ENCODE data around the gene LRRTM3. TPM values are rescaled to one million over a fixed set of nuclear protein-coding genes. Genes with fewer than 3 reads are reported as not detected.

Gene LRRTM3
- total and polyA plus RNA-seq, 2 experiments from 2014 or later = not detected

DNA sequence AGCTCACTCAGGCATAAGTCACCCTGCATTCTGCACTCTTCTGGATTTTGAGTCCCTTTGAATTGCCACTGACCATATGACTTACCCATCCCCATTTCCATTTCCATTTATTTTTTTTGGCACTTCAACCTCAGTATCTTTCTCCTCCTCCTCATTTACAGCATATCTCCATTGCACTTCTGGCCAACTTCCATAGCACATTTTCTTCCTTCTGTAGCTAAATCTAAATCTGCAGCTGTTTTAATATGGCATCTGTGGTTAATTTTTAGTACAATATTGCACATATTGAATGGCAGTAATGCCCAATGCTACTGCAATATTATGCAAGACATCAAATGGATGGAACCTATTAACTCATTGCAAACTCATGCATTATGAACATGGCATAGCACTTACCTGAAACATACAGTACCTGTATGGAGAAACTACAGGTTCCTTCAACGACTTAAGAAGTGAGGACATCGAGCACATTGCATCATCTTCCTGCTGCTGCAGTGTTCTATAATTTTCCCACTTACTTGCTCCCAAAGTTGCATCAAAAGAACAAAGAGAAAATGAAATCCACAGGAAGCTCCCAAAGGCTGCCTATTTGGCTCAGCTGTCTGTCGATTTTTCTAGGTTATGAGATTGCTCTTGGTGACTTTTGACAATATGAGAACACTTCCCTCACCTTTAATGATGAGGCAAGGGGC lies 55.7 kb downstream of the LRRTM3 start:
- Histone ChIP-seq H3K4me2 (ENCODE audit: unreplicated experiment) (no peak overlapping the region), H3K27me3 (replicated peaks; ENCODE audit: insufficient read depth) (no peaks in the 10 kb centered on the region), H2AFZ (no peak overlapping the region), H4K20me1 (ENCODE audit: insufficient read depth) (no peaks in the 10 kb centered on the region), H3K9ac (no peak overlapping the region), H3F3A (ENCODE audit: insufficient read depth) (no peaks in the 10 kb centered on the region), H3K9me2 (ENCODE audit: insufficient read depth) (no peaks in the 10 kb centered on the region), H3K27ac (no peak overlapping the region), H3K79me2 (ENCODE audit: insufficient read depth) (no peaks in the 10 kb centered on the region), H3K36me3 (ENCODE audit: low read depth) (no peaks in the 10 kb centered on the region), H3K9me3 (ENCODE audit: low read depth) (no peaks in the 10 kb centered on the region), H3K4me1 (ENCODE audit: insufficient read depth) (no peaks in the 10 kb centered on the region), H3K4me3 (no peak overlapping the region)
- WGBS, 2 experiments (ENCODE audit: low coverage in 1 of 2, low lambda C conversion rate in 2 of 2, missing lambda C conversion rate in 2 of 2) = 4 to 6% methylated on average over 3 of the region's 3 CpGs
- DNase-seq = no peak
- TF ChIP-seq EZH2phosphoT487 (IDR thresholded peaks at IDR 0.05; ENCODE audit: insufficient read depth, low read depth) (no peak), EZH2 (IDR thresholded peaks at IDR 0.05; ENCODE audit: insufficient read depth, poor library complexity, severe bottlenecking) (no peak)
- in situ Hi-C loops (cut with MboI) = no loop called here

GRCh38 chr10:66982053-66982420 lies 56.2 kb downstream of the LRRTM3 start:
- DNase-seq = no peak
- Histone ChIP-seq H3K27ac (no peak overlapping the region), H3K9me2 (ENCODE audit: insufficient read depth) (no peaks in the 10 kb centered on the region), H3F3A (ENCODE audit: insufficient read depth) (no peaks in the 10 kb centered on the region), H3K79me2 (ENCODE audit: insufficient read depth) (no peaks in the 10 kb centered on the region), H4K20me1 (ENCODE audit: insufficient read depth) (no peaks in the 10 kb centered on the region), H3K4me2 (ENCODE audit: unreplicated experiment) (no peak overlapping the region), H3K4me1 (ENCODE audit: insufficient read depth) (no peaks in the 10 kb centered on the region), H3K9ac (no peak overlapping the region), H2AFZ (no peak overlapping the region), H3K4me3 (no peak overlapping the region), H3K9me3 (ENCODE audit: low read depth) (no peaks in the 10 kb centered on the region), H3K27me3 (replicated peaks; ENCODE audit: insufficient read depth) (no peaks in the 10 kb centered on the region), H3K36me3 (ENCODE audit: low read depth) (no peaks in the 10 kb centered on the region)
- no peak for TF ChIP-seq EZH2 (IDR thresholded peaks at IDR 0.05; ENCODE audit: insufficient read depth, poor library complexity, severe bottlenecking)
- no peak for TF ChIP-seq EZH2phosphoT487 (IDR thresholded peaks at IDR 0.05; ENCODE audit: insufficient read depth, low read depth)
- WGBS, 2 experiments (ENCODE audit: low coverage in 1 of 2, low lambda C conversion rate in 2 of 2, missing lambda C conversion rate in 2 of 2) = 0 to 3% methylated on average over 1 of the region's 1 CpG
- in situ Hi-C loops (cut with MboI) = no loop called here

DNA sequence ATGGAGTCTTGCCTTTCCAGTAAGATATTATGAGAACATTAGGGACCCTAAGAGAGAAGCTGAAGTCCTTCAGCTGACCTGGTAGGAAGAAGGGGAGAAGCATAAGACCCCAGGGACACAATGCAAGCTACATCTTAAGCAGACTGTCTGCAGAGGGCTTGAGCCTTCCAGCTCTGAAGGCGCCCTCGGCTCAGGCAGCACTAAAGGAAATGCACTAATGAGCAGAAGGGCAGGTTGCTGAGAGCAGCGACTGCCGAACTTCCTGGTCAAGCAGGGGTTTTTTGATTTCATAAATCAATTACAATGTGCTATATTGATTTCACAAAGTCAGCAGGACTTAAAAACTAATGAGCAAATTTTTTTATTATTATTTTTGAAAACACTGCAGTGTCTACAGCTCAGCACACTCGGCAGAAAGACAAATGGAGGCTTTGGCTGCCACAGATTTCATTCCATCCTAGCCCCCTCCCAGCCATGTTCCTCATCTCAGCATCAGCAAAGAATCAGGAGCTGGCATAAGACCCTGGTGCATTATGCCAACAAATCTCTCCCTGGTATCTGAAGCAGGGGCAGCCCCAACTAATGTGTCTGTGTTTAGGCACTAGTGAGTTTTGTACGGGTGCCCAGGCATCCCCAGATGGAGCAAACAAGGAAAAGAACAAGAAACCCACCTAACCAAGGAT lies 57.1 kb downstream of the LRRTM3 start:
- Histone ChIP-seq H3K9me2 (ENCODE audit: insufficient read depth) (no peaks in the 10 kb centered on the region), H4K20me1 (ENCODE audit: insufficient read depth) (no peaks in the 10 kb centered on the region), H2AFZ (no peak overlapping the region), H3K9ac (no peak overlapping the region), H3K79me2 (ENCODE audit: insufficient read depth) (no peaks in the 10 kb centered on the region), H3K36me3 (ENCODE audit: low read depth) (no peaks in the 10 kb centered on the region), H3K27ac (no peak overlapping the region), H3K9me3 (ENCODE audit: low read depth) (no peaks in the 10 kb centered on the region), H3F3A (ENCODE audit: insufficient read depth) (no peaks in the 10 kb centered on the region), H3K27me3 (replicated peaks; ENCODE audit: insufficient read depth) (no peaks in the 10 kb centered on the region), H3K4me3 (no peak overlapping the region), H3K4me1 (ENCODE audit: insufficient read depth) (no peaks in the 10 kb centered on the region), H3K4me2 (ENCODE audit: unreplicated experiment) (no peak overlapping the region)
- in situ Hi-C loops (cut with MboI) = no loop called here
- DNase-seq = no peak
- 14 to 19% methylated on average over 6 of the region's 6 CpGs for WGBS, 2 experiments (ENCODE audit: low coverage in 1 of 2, low lambda C conversion rate in 2 of 2, missing lambda C conversion rate in 2 of 2)
- TF ChIP-seq EZH2 (IDR thresholded peaks at IDR 0.05; ENCODE audit: insufficient read depth, poor library complexity, severe bottlenecking) (no peak), EZH2phosphoT487 (IDR thresholded peaks at IDR 0.05; ENCODE audit: insufficient read depth, low read depth) (no peak)

- no peak overlapping the region for H3K4me3 ChIP-seq
- H3K27ac ChIP-seq = no peak overlapping the region
- DNase-seq = no peak
- no peak overlapping the region for H3K4me2 ChIP-seq (ENCODE audit: unreplicated experiment)
- H3F3A ChIP-seq (ENCODE audit: insufficient read depth) = no peaks in the 10 kb centered on the region
- H2AFZ ChIP-seq = no peak overlapping the region
- H3K9ac ChIP-seq = no peak overlapping the region
- TF ChIP-seq EZH2 (IDR thresholded peaks at IDR 0.05; ENCODE audit: insufficient read depth, poor library complexity, severe bottlenecking) = no peak
- no peak for TF ChIP-seq EZH2phosphoT487 (IDR thresholded peaks at IDR 0.05; ENCODE audit: insufficient read depth, low read depth)
- H3K36me3 ChIP-seq (ENCODE audit: low read depth) = no peaks in the 10 kb centered on the region
- no peaks in the 10 kb centered on the region for H3K79me2 ChIP-seq (ENCODE audit: insufficient read depth)
- no peaks in the 10 kb centered on the region for H4K20me1 ChIP-seq (ENCODE audit: insufficient read depth)
- H3K9me2 ChIP-seq (ENCODE audit: insufficient read depth) = no peaks in the 10 kb centered on the region
- no peaks in the 10 kb centered on the region for H3K4me1 ChIP-seq (ENCODE audit: insufficient read depth)
- in situ Hi-C loops (cut with MboI) = no loop called here
- no peaks in the 10 kb centered on the region for H3K27me3 ChIP-seq (replicated peaks; ENCODE audit: insufficient read depth)
- H3K9me3 ChIP-seq (ENCODE audit: low read depth) = no peaks in the 10 kb centered on the region
Measured at GRCh38 chr10:66983475-66983818, 57.6 kb downstream of the LRRTM3 start.

All from GM23248 (cell line).